GM23248 (cell line): Measurements from ENCODE around the gene CRYBG1. TPM values are rescaled to one million over a fixed set of nuclear protein-coding genes. Genes with fewer than 3 reads are reported as not detected.
A peak's percentile ranks its signal among the peaks of the same experiment; 100 is the strongest.

Experiments
- DNase-seq: peaks from one replicate; pipeline ENCODE4 v3.0.0-alpha.2; 2015
- H2AFZ ChIP-seq: fragments of 200-600 bp; sonication (generic); 2 replicates; pipeline ENCODE4 v1.6.1; 2016; ENCODE audit warnings: antibody characterized with exemption
- H3F3A ChIP-seq: fragments of 200-600 bp; sonication (generic); 2 replicates; pipeline ENCODE4 v1.6.1; 2016; ENCODE audit warnings: mild to moderate bottlenecking, antibody characterized with exemption, mixed run types; ENCODE audit not compliant: insufficient read depth
- H3K27ac ChIP-seq: fragments of 200-600 bp; sonication (generic); 2 replicates; pipeline ENCODE4 v1.5.1; 2016; ENCODE audit warnings: mild to moderate bottlenecking
- H3K27me3 ChIP-seq: fragments of 200-600 bp; sonication (generic); replicated peaks from 2 replicates; pipeline ENCODE4 v1.6.1; 2016; ENCODE audit warnings: mild to moderate bottlenecking; ENCODE audit not compliant: insufficient read depth
- H3K36me3 ChIP-seq: fragments of 200-600 bp; sonication (generic); 2 replicates; pipeline ENCODE4 v1.6.1; 2016; ENCODE audit warnings: low read depth, mild to moderate bottlenecking
- H3K4me1 ChIP-seq: fragments of 200-600 bp; sonication (generic); 2 replicates; pipeline ENCODE4 v1.6.1; 2016; ENCODE audit warnings: mild to moderate bottlenecking; ENCODE audit not compliant: insufficient read depth
- H3K4me2 ChIP-seq: fragments of 200-600 bp; sonication (generic); one replicate; pipeline ENCODE4 v1.6.1; 2016; ENCODE audit warnings: mild to moderate bottlenecking; ENCODE audit not compliant: unreplicated experiment
- H3K4me3 ChIP-seq: fragments of 200-600 bp; sonication (generic); 2 replicates; pipeline ENCODE4 v1.5.1; 2016; ENCODE audit warnings: mild to moderate bottlenecking
- H3K79me2 ChIP-seq: fragments of 200-600 bp; sonication (generic); 2 replicates; pipeline ENCODE4 v1.6.1; 2016; ENCODE audit warnings: mild to moderate bottlenecking; ENCODE audit not compliant: insufficient read depth
- H3K9ac ChIP-seq: fragments of 200-600 bp; sonication (generic); 2 replicates; pipeline ENCODE4 v1.6.1; 2016; ENCODE audit warnings: mild to moderate bottlenecking
- H3K9me2 ChIP-seq: fragments of 200-600 bp; sonication (generic); 2 replicates; pipeline ENCODE4 v1.6.1; 2016; ENCODE audit warnings: mixed run types, mild to moderate bottlenecking, moderate library complexity; ENCODE audit not compliant: insufficient read depth
- H3K9me3 ChIP-seq: fragments of 200-600 bp; sonication (generic); one replicate; pipeline ENCODE4 v1.6.1; 2017; ENCODE audit warnings: low read depth
- H4K20me1 ChIP-seq: fragments of 200-600 bp; sonication (generic); 2 replicates; pipeline ENCODE4 v1.6.0; 2016; ENCODE audit not compliant: insufficient read depth
- EZH2 ChIP-seq: fragments of 200-600 bp; sonication (generic); IDR thresholded peaks from 2 replicates; pipeline ENCODE4 v1.6.1; 2018; ENCODE audit warnings: antibody characterized with exemption, mild to moderate bottlenecking; ENCODE audit not compliant: insufficient read depth, poor library complexity, severe bottlenecking
- EZH2phosphoT487 ChIP-seq: fragments of 200-600 bp; sonication (generic); IDR thresholded peaks from 2 replicates; pipeline ENCODE4 v1.6.1; 2018; ENCODE audit warnings: antibody characterized with exemption, moderate library complexity, mild to moderate bottlenecking, low read depth; ENCODE audit not compliant: insufficient read depth
- WGBS, 2 experiments: methylation state at CpG; one replicate each; pipeline ENCODE4 v1.1.6; 2015 to 2017; ENCODE audit warnings: low lambda C conversion rate in 2 of 2, low coverage in 1 of 2; ENCODE audit errors: missing lambda C conversion rate in 2 of 2; 5-methylcytosine and 5-hydroxymethylcytosine counted together
- in situ Hi-C: fragments of 300-500 bp; cut with MboI; formaldehyde crosslinking; loops from 2 replicates; pipeline ENCODE4 v1.15.0; 2020
- polyA plus RNA-seq: library from polyadenylated mRNA; unstranded; fragments of >200 nt; fragmentation: Nextera tagmentation; extraction: Ambion mirVana; gene quantifications from 2 replicates; pipeline ENCODE4 v1.2.1, GENCODE V29; 2016
- total RNA-seq: library from RNA; depleted of rRNA; stranded (reverse); fragments of >200 nt; shearing (Covaris generic); gene quantifications from 2 replicates; pipeline ENCODE4 v1.2.3, GENCODE V29; 2014

Gene CRYBG1
- total and polyA plus RNA-seq, 2 experiments from 2014 or later: 1.9 to 8.4 TPM

GRCh38 chr6:106466211-106466610 lies 105.7 kb downstream of the CRYBG1 start:
- Histone ChIP-seq H3K27me3 (no peaks in the 10 kb centered on the region), H3F3A (no peaks in the 10 kb centered on the region), H3K36me3 (no peaks in the 10 kb centered on the region), H3K4me2 (no peak overlapping the region), H3K9me3 (no peaks in the 10 kb centered on the region), H3K4me3 (no peak overlapping the region), H3K27ac (no peak overlapping the region), H3K79me2 (no peaks in the 10 kb centered on the region), H3K9ac (no peak overlapping the region), H3K9me2 (no peaks in the 10 kb centered on the region), H4K20me1 (no peaks in the 10 kb centered on the region), H3K4me1 (peaks cover 3% of the 10 kb centered on the region; the same call in 1 of the 2 replicates), H2AFZ (no peak overlapping the region)
- 41 to 47% methylated on average over 2 of the region's 2 CpGs for WGBS, 2 experiments
- TF ChIP-seq EZH2phosphoT487 (no peak), EZH2 (no peak)
- DNase-seq: no peak
- in situ Hi-C loops: no loop called here

GRCh38 chr6:106468935-106469334 lies 108.4 kb downstream of the CRYBG1 start:
- Histone ChIP-seq H3K36me3 (no peaks in the 10 kb centered on the region), H3K9me3 (no peaks in the 10 kb centered on the region), H3K79me2 (no peaks in the 10 kb centered on the region), H4K20me1 (no peaks in the 10 kb centered on the region), H3F3A (no peaks in the 10 kb centered on the region), H3K4me2 (no peak overlapping the region), H3K4me1 (peaks cover 8% of the 10 kb centered on the region), H2AFZ (no peak overlapping the region), H3K9ac (no peak overlapping the region), H3K4me3 (no peak overlapping the region), H3K9me2 (no peaks in the 10 kb centered on the region), H3K27ac (no peak overlapping the region), H3K27me3 (no peaks in the 10 kb centered on the region)
- no peak for DNase-seq
- in situ Hi-C loops: no loop called here
- TF ChIP-seq EZH2 (no peak), EZH2phosphoT487 (no peak)
- 83 to 85% methylated on average over 2 of the region's 2 CpGs for WGBS, 2 experiments

- no peak overlapping the region for H3K9ac ChIP-seq
- H3K9me2 ChIP-seq: no peaks in the 10 kb centered on the region
- H3F3A ChIP-seq: no peaks in the 10 kb centered on the region
- no peaks in the 10 kb centered on the region for H3K27me3 ChIP-seq
- H3K4me2 ChIP-seq: no peak overlapping the region
- in situ Hi-C loops: no loop called here
- H3K9me3 ChIP-seq: no peaks in the 10 kb centered on the region
- no peaks in the 10 kb centered on the region for H3K79me2 ChIP-seq
- no peak for DNase-seq
- H3K4me1 ChIP-seq: peaks cover 15% of the 10 kb centered on the region
- H2AFZ ChIP-seq: no peak overlapping the region
- 58 to 61% methylated on average over 4 of the region's 4 CpGs for WGBS, 2 experiments
- TF ChIP-seq EZH2 (no peak), EZH2phosphoT487 (no peak)
- no peak overlapping the region for H3K4me3 ChIP-seq
- H4K20me1 ChIP-seq: no peaks in the 10 kb centered on the region
- H3K36me3 ChIP-seq: no peaks in the 10 kb centered on the region
- no peak overlapping the region for H3K27ac ChIP-seq
Measured at GRCh38 chr6:106469882-106470281, 109.4 kb downstream of the CRYBG1 start.

GRCh38 chr6:106470316-106470715 lies 109.8 kb downstream of the CRYBG1 start:
- TF ChIP-seq EZH2: no peak
- no peak for TF ChIP-seq EZH2phosphoT487

GRCh38 chr6:106470811-106471210 lies 110.3 kb downstream of the CRYBG1 start:
- TF ChIP-seq EZH2 (no peak), EZH2phosphoT487 (no peak)
- no peaks in the 10 kb centered on the region for H4K20me1 ChIP-seq
- H3K27ac ChIP-seq: no peak overlapping the region
- no peak overlapping the region for H2AFZ ChIP-seq
- no peak overlapping the region for H3K9ac ChIP-seq
- H3K4me3 ChIP-seq: no peak overlapping the region
- H3K4me2 ChIP-seq: no peak overlapping the region
- DNase-seq: no peak
- no peaks in the 10 kb centered on the region for H3K9me3 ChIP-seq
- in situ Hi-C loops: no loop called here
- no peaks in the 10 kb centered on the region for H3K36me3 ChIP-seq
- peaks cover 23% of the 10 kb centered on the region for H3K4me1 ChIP-seq
- no peaks in the 10 kb centered on the region for H3K79me2 ChIP-seq
- H3K9me2 ChIP-seq: no peaks in the 10 kb centered on the region
- no peaks in the 10 kb centered on the region for H3K27me3 ChIP-seq
- no peaks in the 10 kb centered on the region for H3F3A ChIP-seq

More at GRCh38 chr6:106470316-106470715, 109.8 kb downstream of the CRYBG1 start:
- Histone ChIP-seq H3K4me2 (no peak overlapping the region), H3K9ac (no peak overlapping the region), H3K27me3 (no peaks in the 10 kb centered on the region), H4K20me1 (no peaks in the 10 kb centered on the region), H3K36me3 (no peaks in the 10 kb centered on the region), H2AFZ (no peak overlapping the region), H3K4me3 (no peak overlapping the region), H3F3A (no peaks in the 10 kb centered on the region), H3K4me1 (peaks cover 18% of the 10 kb centered on the region), H3K9me3 (no peaks in the 10 kb centered on the region), H3K9me2 (no peaks in the 10 kb centered on the region), H3K79me2 (no peaks in the 10 kb centered on the region), H3K27ac (no peak overlapping the region)
- WGBS, 2 experiments: 83 to 85% methylated on average over 5 of the region's 5 CpGs
- DNase-seq: peak; percentile 47
- in situ Hi-C loops: no loop called here
